Coronary artery (tissue), 2 donors: ENCODE results near the gene EPAS1.
A peak's percentile ranks its signal among the peaks of the same experiment; 100 is the strongest.

Experiments
- DNase-seq: peaks from one replicate; pipeline ENCODE4 v3.0.0-alpha.2; 2017; ENCODE audit warnings: low spot score
- H3K27ac ChIP-seq, 2 donors: fragments of 200-600 bp; sonication (generic); one replicate each; pipeline ENCODE4 v1.5.1; 2016 to 2019
- H3K4me3 ChIP-seq: fragments of 200-600 bp; sonication (generic); 2 replicates; pipeline ENCODE4 v1.5.1; 2016; ENCODE audit warnings: mild to moderate bottlenecking, moderate library complexity
- TF ChIP-seq, protein P1 (sequence below): fragments of 200-600 bp; sonication (generic); IDR thresholded peaks from one replicate; pipeline ENCODE4 v1.5.1; 2019; ENCODE audit warnings: antibody characterized with exemption

EPAS1 gene

GRCh38 chr2:46387886-46388515, 90.8 kb downstream of the EPAS1 start:
- TF ChIP-seq, protein P1, sequence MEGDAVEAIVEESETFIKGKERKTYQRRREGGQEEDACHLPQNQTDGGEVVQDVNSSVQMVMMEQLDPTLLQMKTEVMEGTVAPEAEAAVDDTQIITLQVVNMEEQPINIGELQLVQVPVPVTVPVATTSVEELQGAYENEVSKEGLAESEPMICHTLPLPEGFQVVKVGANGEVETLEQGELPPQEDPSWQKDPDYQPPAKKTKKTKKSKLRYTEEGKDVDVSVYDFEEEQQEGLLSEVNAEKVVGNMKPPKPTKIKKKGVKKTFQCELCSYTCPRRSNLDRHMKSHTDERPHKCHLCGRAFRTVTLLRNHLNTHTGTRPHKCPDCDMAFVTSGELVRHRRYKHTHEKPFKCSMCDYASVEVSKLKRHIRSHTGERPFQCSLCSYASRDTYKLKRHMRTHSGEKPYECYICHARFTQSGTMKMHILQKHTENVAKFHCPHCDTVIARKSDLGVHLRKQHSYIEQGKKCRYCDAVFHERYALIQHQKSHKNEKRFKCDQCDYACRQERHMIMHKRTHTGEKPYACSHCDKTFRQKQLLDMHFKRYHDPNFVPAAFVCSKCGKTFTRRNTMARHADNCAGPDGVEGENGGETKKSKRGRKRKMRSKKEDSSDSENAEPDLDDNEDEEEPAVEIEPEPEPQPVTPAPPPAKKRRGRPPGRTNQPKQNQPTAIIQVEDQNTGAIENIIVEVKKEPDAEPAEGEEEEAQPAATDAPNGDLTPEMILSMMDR = no peak
- H3K4me3 ChIP-seq = no peak overlapping the region
- DNase-seq = no peak
- peak overlapping the region in 1 of 2 donors; percentile 36 for H3K27ac ChIP-seq

- TF ChIP-seq, protein P1 = no peak
- peak overlapping the region in 1 of 2 donors; percentile 33 for H3K27ac ChIP-seq
- no peak for DNase-seq
- H3K4me3 ChIP-seq = no peak overlapping the region
Observed at GRCh38 chr2:46388881-46389280, 91.7 kb downstream of the EPAS1 start.

DNA sequence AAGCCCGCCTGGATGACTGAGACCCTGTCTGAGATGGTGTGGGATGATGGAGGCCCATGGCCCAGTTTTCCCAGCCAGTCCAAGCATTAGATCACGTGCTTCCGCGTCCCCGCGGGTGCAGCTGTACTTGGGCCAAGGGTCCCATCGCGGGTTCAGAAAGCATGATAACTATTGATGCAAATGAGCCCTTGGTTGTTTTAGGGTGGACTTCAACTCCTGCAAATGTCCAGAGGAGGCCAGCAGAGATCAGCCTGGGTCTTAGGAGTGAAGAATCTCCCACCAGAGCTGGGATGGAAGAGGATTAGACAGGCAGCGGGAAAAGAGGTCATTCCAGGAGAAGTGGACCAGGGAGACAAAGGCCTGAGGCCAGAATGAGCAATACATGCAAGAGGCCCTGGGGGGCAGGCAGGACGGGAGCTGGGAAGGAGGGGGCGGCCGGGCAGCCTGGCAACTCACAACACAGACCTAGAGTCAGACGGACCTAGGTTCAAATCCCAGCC, 92.3 kb downstream of the EPAS1 start:
- Histone ChIP-seq H3K4me3 (no peak overlapping the region), H3K27ac (peak overlapping the region in 1 of 2 donors; percentile 33)
- no peak for DNase-seq
- TF ChIP-seq, protein P1 = no peak

GRCh38 chr2:46390036-46390435, 92.8 kb downstream of the EPAS1 start:
- DNase-seq = no peak
- TF ChIP-seq, protein P1 = no peak
- no peak overlapping the region for H3K27ac ChIP-seq
- H3K4me3 ChIP-seq = no peak overlapping the region

GRCh38 chr2:46390901-46391395, 93.7 kb downstream of the EPAS1 start:
- no peak overlapping the region for H3K4me3 ChIP-seq
- H3K27ac ChIP-seq = no peak overlapping the region
- TF ChIP-seq, protein P1 = no peak
- DNase-seq = no peak

GRCh38 chr2:46392561-46393346, 95.5 kb downstream of the EPAS1 start:
- DNase-seq = no peak
- Histone ChIP-seq H3K27ac (no peak overlapping the region), H3K4me3 (no peak overlapping the region)
- TF ChIP-seq, protein P1 = no peak
